ENCODE measurements around the gene ABHD6.
"Not testable (repeated sequence)": the region's sequence is repeated elsewhere in the genome, so short reads cannot be mapped to it uniquely, and the experiment has no call there.

Gene ABHD6, protein sequence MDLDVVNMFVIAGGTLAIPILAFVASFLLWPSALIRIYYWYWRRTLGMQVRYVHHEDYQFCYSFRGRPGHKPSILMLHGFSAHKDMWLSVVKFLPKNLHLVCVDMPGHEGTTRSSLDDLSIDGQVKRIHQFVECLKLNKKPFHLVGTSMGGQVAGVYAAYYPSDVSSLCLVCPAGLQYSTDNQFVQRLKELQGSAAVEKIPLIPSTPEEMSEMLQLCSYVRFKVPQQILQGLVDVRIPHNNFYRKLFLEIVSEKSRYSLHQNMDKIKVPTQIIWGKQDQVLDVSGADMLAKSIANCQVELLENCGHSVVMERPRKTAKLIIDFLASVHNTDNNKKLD

DNA sequence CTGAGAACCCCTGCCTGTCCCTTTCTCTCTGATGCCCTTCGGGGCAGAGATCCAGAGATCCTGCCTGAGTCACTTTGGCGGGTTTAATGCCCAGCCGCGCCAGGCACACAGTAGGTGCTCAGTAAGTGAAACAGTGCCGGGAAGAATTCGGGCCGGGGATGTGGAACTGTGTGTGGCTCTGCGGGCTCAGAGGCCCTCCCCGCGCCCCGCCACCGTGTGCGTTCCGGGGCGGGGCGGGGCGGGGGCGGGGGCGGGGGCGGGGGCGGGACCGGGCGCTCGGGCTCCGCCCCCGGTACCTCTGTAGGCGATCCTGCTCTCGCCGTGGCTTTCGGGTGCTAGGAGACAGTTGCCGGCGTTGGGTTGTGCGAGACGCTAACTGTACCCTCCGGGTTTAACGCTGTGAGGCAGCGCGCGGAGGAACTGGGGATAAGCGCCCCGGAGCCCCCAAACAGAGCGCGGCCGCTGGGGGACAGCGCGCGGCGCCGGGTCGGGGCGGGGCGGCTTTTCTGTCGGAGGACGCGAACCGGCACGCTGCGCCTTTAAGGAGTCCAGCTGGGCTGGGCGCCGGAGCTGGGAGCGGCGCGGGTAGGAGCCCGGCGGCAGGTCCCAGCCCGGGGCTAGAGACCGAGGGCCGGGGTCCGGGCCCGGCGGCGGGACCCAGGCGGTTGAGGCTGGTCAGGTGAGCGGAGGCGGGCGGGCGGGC is at the start of gene ABHD6:
TSS of gene ABHD6 (plus strand) at position 555 of the 703 bp plus-strand sequence. CDS start 18,795 bp downstream, outside the sequence.
- DNase-seq (ENCODE audit: low read depth in 2 of 2) = peak; percentile 62 to 72

DNA sequence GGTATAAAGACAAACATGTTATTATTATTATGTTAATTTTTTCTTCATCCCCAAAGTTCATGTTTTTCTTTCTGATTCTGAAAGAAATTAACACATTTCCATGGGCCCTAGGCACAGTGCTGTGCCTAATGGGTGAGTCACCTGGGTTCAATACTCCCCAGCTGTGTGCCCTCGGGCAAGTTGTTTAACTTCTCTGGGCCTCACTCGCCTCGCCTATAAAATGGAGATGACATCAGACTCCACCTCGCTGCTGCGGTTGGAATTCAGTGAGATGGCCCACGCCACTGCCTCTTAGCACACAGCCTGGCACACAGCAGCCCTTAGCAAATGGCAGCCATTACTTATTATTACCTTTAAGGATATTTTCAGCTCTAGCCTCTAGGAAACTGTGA is 49.4 kb upstream of the ABHD6 start:
- no peak for DNase-seq (ENCODE audit: low read depth in 2 of 2)

DNA sequence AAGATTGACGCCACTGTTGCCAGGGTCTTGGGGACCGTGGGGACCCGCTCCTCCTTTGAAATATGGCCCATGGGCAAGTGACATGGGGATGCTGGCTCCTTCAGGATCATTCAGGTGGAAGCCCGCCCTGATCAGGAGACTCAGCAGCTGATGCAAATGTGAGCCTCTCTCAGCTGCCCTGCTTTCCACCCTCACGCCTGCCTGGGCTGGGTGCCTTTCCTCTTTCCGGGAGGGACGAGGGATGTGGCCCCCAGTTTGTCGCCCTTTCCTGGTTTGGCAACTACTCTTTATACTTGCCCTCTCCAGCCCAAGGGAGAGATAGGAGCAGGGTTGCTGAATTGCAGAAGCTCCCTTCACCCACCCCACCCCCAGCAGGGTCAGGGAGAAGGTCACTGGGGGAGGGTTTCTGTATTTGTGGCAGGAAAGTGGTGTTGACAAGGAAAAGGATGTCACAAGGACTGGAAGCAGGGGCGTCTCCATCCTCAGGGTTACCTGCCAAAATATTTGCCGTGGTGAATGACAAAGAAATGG is 48.6 kb upstream of the ABHD6 start:
- no peak for DNase-seq (ENCODE audit: low read depth in 2 of 2)

DNA sequence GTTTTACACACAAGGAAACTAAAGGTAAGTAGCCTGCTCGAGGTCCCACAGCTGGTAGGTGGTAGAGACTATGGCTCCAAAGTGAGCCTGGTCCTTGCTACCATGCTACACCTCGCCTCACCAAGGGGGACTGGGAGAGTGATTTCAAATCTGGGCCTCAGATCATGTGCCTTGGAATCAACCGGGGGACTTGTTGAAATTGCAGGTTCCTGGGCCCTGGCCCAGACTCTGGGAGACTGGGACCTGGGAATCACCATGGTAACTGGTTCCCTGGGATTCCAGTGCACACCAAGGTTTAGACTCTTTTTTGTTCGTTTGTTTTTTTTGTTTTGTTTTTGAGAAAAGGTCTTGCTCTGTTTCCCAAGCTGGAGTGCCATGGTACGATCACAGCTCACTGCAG is 47.9 kb upstream of the ABHD6 start:
- no peak for DNase-seq (ENCODE audit: low read depth in 2 of 2)

DNA sequence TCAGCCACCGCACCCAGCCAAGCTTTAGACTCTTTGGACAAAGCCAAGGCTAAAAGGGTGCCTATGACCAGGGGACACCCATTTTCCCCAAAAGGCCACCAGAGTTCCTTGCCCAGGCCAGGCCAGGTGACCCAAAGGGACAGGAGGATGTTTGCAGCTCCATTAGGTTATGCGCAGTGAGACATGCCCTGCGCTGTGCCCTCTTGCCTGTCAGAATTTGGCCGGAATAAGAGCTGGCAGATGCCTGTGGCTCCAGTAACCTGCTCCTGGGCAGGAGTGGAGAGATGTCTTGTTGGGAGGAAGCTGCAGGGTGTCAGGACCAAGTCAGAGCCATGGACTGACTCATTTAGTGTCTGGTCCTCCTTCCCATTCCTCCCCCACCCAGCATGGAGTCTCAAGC is 47.3 kb upstream of the ABHD6 start:
- DNase-seq (ENCODE audit: low read depth in 2 of 2) = no peak

DNA sequence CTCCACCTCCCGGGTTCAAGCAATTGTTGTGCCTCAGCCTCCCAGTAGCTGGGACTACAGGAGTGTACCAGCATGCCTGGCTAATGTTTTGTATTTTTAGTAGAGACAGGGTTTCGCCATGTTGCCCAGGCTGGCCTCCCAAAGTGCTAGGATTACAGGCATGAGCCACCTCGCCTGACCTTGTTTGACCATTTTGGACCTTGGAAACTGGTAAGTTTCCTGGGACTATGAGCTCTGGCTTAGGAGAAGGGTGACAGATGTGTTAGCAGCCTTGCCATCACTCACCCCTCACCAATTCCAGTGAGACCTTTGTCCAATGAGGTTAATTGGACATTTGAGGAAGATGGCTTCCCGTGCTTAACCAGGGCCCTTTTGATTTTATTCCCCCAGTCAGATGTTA is 46.7 kb upstream of the ABHD6 start:
- no peak for DNase-seq (ENCODE audit: low read depth in 2 of 2)

DNA sequence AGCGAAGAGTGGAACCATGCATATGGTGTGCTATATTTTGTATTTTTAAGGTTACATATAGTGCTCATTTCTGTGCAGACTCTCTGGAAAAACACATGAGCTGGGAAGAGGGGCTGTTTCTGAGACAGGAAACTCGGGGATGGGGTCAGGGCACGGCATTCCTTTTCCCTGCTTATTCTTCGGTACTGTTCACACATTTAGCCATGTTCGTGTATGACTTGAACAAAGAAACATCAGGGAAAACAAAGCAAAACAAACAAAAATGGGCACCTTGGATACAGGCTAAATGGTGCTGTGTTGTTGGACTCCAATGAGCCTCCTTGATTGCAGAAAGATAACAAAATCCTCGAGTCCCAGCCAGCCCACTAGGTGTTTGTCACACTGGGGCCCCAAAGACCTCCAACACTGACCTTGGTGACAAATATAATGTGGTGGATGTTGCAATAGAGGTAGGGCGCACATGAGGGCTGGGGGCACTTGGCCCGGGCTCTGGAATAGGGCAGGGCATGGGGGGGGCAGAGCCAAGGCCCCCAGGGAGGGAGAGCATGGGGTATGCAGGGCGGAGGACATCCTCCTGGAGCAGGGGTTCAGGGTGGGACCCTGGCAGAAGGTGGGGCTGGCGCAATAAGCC is 46.1 kb upstream of the ABHD6 start:
- DNase-seq (ENCODE audit: low read depth in 2 of 2) = no peak

DNA sequence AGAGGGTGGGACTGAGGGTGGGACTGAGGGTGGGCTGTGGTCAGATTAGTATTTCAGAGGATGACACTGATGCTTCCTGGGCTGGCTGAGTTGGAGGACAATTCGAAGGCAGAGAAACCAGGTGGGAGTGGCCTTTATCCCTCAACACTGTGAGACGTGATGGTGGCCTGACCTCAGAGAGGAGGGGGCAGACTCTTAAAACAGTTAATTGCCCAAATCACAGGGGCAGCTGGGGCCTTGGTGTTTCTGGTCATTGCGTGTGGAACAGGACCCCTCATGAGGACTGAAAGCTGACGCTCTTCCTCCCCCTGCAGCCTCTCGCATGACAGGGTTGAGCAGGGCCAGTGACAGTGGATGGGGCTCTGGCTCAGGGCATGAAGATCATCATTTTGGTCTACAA is 45.5 kb upstream of the ABHD6 start:
- DNase-seq (ENCODE audit: low read depth in 2 of 2) = no peak

DNA sequence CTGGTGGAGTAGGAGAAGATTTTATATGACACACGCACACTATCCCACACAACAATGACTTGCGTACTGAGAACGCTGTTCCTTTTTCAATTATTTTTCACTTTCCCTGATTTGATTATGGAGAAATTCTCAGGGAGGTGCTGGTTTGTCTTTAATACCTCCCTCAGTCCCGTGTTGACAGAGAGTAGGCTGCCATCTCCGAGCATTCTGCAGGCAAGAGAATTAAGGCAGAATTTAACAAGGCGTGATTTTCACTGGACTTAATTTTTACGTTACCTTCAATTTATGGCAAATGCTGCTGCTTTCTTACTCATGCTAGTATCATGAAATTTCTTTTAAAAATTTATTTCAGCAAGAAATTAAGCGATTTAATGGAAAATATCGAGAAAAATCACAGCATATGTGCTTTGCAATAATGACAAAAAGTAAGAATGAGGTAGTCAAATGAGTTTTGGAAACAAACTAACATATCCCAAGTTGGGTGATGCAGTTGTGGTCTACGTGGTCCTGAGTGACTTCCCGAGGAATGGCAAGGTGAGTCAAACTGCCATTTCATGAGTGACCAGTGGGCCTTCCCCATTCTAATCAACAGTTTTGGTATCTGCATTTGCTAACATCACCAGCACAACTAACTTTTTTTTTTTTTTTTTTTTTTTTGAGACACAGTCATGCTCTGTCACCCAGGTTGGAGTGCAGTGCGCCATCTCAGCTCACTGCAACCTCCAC is 43.7 kb upstream of the ABHD6 start:
- DNase-seq (ENCODE audit: low read depth in 2 of 2) = no peak

DNA sequence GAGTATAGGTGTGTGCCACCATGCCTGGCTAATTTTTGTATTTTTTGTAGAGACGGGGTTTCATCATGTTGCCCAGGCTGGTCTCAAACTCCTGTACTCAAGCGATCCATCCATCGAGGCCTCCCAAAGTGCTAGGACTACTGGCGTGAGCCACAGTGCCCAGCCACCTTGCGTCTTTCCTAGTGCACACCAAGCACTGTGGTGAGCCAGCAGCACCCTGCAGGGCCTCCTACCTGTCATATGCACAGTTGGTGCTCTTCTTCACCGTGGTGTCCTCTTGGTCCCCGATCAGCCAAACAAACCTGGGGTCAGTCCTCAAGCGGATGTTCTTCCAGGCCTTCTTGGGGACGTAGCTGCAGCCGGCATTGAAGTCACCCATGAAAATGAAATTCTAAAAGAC is 40.0 kb upstream of the ABHD6 start:
- no peak for DNase-seq (ENCODE audit: low read depth in 2 of 2)

DNA sequence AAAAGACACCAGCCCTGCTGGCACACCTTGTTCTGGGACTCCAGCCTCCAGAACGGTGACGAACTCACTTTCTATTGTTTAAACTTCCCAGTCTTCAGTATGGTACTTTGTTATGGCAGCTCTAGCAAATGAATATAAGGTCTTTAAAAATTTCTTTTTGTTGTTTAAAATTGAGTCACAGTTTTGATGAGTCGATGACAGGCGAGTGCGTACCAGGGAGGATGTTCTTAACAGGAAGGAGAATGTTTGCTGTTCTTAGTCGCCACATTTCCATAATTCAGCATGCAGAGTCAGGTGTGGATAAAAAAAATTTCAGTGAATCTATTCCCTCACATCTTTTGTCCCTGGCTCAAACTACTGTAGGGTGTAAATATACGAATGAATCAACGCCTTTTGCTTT is 39.2 kb upstream of the ABHD6 start:
- no peak for DNase-seq (ENCODE audit: low read depth in 2 of 2)

DNA sequence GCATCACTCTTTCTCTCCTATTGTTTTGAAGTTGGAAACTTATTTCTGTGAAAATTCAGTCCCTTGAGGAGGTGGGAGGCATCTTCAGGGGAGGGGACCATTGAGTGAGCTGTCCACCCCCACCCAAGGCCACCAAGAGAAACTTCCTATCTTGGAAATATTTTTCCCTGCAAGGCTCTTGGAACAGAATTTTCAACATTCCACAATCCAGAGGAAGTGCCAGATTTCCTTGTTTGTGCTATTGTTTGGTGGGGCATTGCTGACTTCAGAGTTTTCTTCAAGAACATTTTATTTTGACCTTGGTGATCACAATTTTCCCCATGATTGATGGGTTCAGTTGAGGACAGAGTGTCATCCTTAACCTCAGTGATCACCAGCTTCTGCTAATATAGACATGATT is 38.8 kb upstream of the ABHD6 start:
- DNase-seq (ENCODE audit: low read depth in 2 of 2) = no peak

DNA sequence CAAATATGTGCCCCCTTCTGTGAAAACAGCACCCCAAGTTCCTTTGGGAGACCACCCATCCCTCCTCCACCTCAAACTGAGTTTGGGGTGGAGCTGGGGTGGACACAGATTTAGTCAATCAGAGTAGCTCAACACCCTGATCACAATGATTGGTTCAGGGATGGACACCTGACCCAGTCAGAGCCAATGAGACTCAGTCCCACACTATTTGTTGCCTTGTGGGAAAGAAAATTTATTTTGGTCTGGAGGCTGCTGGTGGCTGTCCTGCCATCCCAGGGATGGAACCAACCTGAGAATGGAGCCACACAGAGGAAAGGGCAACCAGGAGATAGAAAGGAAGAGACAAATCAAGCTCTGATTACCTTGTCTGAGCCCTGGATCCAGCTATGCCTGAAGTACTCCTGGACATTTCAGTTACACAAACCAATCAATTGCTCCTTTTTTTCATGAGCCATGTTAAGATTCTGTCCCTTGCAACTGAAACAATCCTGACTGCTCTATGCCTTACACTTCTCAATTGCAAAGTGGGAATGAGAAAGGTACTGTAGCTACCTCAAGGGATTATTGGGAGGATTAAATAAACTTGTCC is 37.4 kb upstream of the ABHD6 start:
- DNase-seq (ENCODE audit: low read depth in 2 of 2) = no peak

DNA sequence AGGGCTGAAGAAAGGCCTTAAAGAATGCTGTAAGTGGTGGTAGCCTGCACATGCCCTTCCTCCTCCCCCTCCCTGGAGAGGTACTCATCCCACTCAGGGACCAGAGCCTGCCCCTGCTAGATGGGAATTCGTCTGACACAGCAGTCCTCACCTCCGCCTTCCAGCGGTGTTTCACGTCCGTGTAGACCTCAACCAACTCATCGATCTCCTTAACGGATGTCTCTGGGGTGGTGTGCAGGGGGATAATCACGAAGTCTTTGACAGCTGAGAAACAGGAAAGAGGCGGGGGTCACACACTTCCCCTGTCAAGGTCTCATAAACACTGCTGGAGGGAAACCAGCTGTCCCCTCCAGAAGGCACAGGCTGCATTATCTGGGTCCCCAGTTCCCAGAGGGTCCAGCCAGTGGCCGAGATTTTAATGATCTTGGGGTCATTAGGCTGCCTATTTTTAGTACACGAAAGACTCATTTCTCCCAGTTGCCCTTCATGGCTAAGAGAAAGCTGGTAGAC is 36.7 kb upstream of the ABHD6 start:
- DNase-seq (ENCODE audit: low read depth in 2 of 2) = no peak

DNA sequence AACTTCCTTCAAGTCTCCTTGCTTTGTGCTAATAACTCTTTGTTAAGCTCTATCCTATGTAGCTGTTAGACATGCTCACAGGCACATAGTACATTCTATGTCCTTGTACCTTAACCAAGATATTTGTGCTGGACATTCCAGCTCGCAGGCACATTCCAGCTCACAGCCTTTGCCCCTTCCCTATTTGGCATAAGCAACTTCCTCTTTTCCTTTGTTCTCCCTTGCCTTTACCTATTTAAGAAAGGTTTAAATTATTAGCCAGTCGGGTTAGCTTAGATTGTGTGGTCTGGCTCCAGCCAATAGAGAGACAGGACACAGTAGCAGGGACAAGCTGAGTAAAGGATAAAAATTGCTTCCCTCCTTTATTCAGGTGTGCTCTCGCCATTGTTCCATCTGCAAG is 36.1 kb upstream of the ABHD6 start:
- DNase-seq (ENCODE audit: low read depth in 2 of 2) = not testable (repeated sequence)

DNA sequence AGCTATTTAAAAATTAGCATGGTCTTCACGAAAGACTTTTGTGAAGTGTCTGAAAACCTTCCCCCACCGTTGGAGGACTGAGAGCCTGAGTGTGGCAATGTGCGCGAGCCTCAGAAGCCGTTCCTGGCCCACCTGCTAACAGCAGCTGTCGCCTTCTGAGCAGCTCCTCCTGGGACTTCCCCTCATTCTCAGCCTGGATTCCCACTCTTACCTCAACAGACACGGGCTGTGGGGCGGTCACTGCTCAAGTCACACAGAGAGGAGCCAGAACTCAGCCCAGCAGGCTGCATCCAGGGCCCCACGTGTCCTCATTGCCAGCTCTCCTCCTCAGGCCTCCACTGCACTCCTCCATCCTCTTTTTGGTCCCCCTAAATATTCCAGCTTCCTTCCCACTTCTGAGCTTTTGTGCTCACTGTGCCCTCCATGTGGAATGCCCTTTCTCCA is 34.7 kb upstream of the ABHD6 start:
- DNase-seq (ENCODE audit: low read depth in 2 of 2) = no peak

DNA sequence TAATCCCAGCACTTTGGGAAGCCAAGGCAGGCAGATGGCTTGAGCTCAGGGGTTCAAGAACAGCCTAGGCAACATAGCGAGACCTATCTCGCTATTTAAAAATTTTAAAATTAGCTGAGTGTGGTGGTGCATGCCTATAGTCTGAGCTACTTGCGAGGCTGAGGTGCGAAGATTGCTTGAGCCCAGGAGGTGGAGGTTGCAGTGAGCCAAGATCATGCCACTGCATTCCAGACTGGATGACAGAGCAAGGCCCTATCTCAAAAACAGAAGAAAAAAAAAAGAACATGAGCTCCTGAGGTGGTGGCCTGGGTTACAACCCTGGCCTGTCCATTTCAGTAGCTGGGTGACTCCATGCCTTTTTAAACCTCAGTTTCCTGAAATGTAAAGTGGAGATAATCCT is 34.1 kb upstream of the ABHD6 start:
- no peak for DNase-seq (ENCODE audit: low read depth in 2 of 2)

DNA sequence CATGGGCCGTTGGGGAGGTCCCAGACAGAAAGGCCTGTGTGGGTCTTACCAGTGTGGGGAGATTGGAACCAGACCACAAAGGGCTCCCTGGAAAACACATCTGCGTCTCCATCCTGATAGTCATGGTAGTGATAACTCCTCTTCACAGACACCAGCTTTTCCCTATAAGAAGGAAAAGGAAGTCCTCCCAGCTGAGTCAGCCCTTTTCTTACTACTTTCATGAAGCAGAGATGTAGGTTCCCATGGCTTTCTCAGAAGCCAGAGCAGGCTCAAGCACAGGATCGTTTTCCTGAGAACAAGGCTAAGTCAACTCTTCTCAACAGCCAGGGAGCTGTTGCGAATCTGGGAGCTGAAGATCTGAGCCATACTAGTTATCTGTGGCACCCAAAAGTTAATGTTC is 32.9 kb upstream of the ABHD6 start:
- DNase-seq (ENCODE audit: low read depth in 2 of 2) = no peak

DNA sequence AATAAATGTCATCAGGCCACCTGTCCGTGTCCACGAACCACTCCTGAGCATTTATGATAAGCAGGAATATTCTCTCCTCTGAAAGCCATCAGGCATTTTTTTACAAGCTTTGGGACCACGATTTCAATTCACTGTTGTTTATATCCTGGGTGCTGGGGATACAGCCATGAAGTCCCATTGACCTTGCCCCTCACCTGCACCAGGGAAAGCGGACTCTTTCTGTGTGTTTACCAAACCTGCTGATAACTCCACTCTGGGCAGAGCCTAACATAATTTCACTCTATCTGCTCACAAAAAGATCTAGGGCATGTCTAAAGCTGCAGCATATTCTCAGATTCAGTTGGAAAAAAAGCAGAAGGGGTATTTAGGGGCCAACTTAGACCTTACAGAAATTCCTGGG is 31.6 kb upstream of the ABHD6 start:
- no peak for DNase-seq (ENCODE audit: low read depth in 2 of 2)

DNA sequence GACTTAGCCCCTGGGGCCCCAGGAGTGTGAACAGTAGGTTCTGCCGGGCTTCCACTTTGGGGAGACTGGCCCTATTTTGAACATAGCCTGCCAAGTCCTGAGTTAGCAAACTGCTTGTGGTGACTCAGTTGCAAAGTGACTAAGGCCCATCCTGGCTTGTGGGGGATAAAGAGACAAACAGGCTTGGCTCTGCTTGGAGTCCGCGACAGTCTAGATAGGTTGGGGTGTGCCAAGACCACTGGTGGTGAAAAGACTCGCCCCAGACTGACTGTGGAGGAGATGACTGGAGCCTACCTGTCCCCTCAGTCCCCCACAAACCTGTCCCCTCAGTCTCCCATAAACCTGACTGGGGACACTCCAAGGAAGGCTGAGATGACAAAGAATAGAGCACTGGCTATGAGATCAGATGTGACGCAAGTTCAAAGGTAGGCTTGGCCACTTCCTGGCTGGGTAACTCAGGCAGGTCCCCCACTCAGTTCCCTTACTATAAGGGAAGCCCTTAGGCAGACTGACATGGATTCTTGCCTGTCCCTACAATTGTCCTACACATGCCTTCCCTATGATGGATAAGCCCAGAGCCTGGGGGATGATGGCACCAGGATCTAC is 31.1 kb upstream of the ABHD6 start:
- no peak for DNase-seq (ENCODE audit: low read depth in 2 of 2)

DNA sequence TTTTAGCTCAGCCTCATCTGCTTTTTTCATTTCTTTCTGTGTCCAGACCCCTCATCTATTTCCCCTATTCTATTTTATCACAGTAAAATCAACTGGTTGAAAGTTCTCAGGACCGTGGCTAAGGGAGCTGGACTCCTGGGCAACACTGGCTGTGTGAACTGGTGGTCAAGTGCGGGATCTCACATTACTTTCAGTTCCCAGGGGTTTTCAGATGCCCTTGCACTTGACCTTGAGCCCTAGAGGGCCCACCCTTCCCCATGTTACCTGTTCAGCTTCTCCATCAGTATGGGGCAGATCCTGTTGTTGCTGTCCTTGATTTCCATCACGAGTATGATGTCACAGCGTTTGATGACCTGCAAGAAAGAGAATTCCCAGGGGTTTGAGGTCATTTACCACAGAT is 29.6 kb upstream of the ABHD6 start:
- DNase-seq (ENCODE audit: low read depth in 2 of 2) = no peak
